AG09319 (cell line): ENCODE results near the gene ACSS3.

Experiments used
- DNase-seq: peaks from one replicate; pipeline ENCODE4 v3.0.0-alpha.2; 2010; ENCODE audit warnings: low read depth; ENCODE audit errors: extremely low read depth
- TF ChIP-seq, protein P1 (sequence below): IDR thresholded peaks from 2 replicates; pipeline ENCODE4 v1.5.1; 2011; ENCODE audit warnings: low read depth, mild to moderate bottlenecking, inconsistent platforms, low read length, moderate library complexity

ACSS3 gene

DNA sequence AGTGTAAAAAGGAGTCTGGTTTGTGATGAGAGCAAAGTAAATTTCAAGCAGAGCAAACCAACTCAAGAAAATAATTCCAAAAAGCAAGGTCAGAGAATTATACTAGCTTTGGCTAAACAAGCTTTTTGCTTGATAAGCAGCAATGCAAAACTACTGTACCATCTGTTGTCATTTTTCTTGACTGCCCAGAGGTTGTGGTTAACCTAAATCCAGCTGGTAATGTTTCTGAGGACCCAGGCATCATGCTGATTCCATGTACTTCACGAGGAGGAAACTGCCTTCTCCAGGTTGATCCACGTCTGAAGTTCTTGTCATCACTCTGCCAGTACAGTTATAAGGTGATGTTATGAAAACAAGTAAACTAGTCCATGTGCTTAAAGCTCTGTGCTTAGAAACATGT lies 185.2 kb downstream of the ACSS3 start:
- no peak for DNase-seq
- TF ChIP-seq, protein P1, sequence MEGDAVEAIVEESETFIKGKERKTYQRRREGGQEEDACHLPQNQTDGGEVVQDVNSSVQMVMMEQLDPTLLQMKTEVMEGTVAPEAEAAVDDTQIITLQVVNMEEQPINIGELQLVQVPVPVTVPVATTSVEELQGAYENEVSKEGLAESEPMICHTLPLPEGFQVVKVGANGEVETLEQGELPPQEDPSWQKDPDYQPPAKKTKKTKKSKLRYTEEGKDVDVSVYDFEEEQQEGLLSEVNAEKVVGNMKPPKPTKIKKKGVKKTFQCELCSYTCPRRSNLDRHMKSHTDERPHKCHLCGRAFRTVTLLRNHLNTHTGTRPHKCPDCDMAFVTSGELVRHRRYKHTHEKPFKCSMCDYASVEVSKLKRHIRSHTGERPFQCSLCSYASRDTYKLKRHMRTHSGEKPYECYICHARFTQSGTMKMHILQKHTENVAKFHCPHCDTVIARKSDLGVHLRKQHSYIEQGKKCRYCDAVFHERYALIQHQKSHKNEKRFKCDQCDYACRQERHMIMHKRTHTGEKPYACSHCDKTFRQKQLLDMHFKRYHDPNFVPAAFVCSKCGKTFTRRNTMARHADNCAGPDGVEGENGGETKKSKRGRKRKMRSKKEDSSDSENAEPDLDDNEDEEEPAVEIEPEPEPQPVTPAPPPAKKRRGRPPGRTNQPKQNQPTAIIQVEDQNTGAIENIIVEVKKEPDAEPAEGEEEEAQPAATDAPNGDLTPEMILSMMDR, result no peak

DNA sequence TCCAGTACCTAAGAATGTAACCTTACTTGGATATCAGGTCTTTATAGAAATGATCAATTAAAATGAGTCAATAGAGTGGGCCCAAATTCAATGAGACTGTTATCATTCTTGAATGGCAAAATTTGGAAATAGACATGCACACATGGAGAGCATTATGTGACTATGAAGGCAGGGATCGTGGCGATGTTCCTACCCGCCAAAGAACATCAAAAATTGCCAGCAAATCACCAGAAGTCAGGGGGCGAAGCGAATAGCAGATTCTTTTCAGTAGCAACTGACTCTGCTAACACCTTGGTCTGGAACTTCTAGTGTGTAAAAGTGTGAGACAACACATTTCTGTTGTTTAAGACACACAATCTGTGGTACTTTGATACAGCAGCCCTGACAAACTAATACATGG lies 192.5 kb downstream of the ACSS3 start:
- TF ChIP-seq, protein P1, result no peak
- no peak for DNase-seq

DNA sequence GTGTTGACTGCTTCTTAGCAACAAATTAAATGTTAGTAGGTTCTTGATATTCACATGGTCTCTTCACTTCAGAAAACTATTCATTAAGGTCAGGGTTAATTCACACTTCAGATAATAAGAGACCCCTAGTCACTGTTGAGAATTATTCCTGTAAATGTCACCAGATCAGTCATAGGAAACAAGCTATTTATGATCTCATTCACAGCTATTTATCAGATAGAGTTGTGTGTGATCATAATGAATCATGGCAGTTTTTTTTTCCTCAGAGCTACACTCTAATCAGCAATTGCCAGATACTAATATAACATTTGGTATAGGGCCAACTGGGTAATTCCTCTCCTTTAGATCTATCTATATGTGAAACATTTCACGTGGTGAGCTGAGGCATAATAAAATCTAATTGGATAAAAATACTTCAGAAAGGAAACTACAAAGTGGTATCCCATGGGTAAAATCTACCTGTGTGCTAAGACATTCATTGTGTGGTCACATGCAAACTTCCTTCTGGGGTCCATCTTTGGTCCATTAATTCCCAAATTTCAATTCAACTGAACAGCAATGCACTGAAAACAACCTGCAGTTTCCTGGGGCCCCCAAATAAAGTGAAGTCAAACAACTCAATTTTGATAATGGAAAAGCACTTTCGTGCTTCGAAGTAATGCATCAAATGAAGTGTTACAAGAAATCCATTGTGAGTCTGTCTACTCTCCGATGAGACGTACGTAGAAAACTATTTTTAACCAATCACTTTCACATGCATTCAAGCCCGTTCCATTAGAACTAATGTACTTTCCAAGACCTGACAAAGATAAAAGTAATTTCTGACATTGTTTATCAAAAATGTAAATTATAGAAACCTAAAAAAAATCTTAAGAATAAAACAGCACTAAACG lies 197.0 kb downstream of the ACSS3 start:
- DNase-seq, result no peak
- TF ChIP-seq, protein P1, result no peak

DNA sequence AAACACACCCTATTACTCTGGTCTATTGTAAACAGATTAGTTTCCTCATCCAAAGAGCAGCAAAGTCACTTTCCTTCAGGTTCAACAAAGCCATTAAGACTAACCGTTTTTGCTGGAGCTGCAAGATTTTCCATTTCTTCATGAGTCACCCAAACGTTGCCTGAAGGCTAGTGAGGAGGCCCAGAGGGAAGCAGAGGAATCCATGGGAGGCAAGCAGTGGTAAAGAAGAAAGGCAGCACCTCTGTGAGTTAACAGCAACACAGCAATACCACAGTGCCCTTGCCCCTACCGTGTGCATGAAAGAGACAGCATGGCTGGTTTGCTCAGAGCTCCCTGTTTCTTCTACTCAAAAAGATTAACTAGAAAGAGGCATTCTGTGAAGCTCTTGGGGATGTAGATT lies 206.3 kb downstream of the ACSS3 start:
- no peak for DNase-seq
- TF ChIP-seq, protein P1, result no peak

DNA sequence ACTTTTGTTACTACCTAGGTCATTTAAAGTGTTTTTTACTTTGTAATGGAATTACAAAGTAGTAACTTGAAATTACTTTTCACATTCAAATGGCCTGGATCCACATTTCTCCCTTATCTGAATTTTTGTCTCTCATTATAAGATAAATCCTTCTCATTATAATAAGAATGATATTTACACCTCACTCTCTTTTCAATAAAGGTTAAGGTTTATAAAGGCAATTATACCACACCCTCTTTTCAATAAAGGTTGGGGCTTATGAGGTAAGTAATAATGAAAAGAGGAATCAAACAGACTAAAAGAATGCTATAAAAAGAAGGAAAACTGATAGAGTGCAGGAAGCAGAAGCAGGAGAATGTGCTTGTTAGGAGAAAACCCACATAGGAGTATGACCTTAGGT lies 210.8 kb downstream of the ACSS3 start:
- DNase-seq, result no peak

DNA sequence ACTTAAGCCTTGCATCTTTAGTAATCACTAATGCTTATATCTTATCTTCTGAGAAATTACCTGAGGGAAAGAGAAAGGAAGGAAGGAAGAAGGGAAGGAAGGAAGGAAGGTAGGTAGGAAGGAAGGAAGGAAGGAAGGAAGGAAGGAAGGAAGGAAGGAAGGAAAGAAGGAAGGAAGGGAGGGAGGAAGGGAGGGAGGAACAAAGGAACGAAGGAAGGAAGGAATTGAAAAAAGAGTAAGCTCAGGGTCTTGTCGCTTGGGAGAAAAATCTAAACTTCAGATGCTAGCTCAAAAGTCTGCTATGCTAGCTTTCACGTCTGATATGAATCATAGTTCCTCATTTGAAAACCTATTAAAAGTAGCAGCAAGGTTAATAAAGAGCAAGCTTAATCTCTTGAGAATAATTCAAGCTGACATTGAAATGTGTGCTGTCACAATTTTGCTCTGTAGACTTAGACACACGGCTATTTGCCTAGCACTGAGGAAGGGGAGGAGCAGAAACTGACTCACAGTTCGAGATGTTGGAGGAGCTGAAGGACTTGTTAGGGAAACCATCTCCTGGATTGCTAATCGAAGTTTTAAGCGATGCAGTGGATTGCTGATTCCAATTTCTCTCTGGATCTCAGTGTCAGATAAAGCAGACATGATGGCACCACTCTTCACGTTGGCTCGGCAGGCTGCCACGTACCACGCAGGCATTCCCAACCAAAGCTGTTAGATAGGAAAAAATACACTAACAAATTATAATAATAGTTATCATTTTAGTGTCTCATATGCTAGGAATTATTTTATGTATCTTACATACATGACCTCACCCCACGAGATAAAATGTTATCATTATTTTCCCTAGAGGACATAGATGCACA lies 216.7 kb downstream of the ACSS3 start:
- TF ChIP-seq, protein P1, result no peak
- DNase-seq, result no peak

More for the DNA sequence above, 210.8 kb downstream of the ACSS3 start:
- TF ChIP-seq, protein P1, result no peak

DNA sequence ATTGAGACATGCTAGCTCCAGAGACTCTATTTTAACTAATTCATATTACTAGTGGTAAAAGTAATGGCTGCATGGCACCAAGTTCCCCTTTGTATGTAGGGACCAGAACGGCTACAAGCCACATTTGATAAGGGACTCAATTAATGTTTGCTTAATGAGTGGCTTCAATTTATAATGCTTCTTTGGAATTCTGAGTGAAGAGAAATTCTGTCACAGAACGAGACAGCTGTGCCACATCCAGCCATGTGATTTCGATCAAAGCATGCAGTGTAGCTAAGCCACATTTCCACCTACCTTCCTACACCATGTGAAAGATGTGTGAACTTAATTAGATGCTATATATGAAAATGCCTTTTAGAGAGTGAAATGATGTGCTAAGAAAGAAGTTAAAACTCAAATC lies 217.4 kb downstream of the ACSS3 start:
- TF ChIP-seq, protein P1, result no peak
- no peak for DNase-seq
